ENCODE measurements around the gene KCNE4.

GRCh38 chr2:223020971-223021675 is 30.9 kb upstream of the KCNE4 start:
- TF ChIP-seq CTCF (IDR thresholded peaks at IDR 0.05; ENCODE audit: low read depth, low read length, poor library complexity, severe bottlenecking) (no peak), EZH2phosphoT487 (IDR thresholded peaks at IDR 0.05; ENCODE audit: borderline replicate concordance, low read length) (no peak)
